Thyroid gland (tissue), 4 donors: ENCODE measurements around the gene NEURL1. TPM values are rescaled to one million over a fixed set of nuclear protein-coding genes. Genes with fewer than 3 reads are reported as not detected.

ENCODE experiments used
- DNase-seq, 2 donors: peaks; one replicate each; pipeline ENCODE4 v3.0.0-alpha.2; 2019
- H3K27ac ChIP-seq, 3 donors: fragments of 200-600 bp; sonication (generic); 1 replicate in 2 of 3; 2 replicates in 1 of 3; pipeline ENCODE4 v1.5.1; 2016 to 2019; ENCODE audit warnings: mild to moderate bottlenecking in 1 of 3, moderate library complexity in 1 of 3
- H3K27me3 ChIP-seq: fragments of 200-600 bp; sonication (generic); one replicate; pipeline ENCODE4 v1.5.1; 2019
- H3K36me3 ChIP-seq, 2 donors: fragments of 200-600 bp; sonication (generic); one replicate each; pipeline ENCODE4 v1.5.1; 2016 to 2019
- H3K4me1 ChIP-seq, 2 donors: fragments of 200-600 bp; sonication (generic); one replicate each; pipeline ENCODE4 v1.5.1; 2017 to 2019
- H3K4me3 ChIP-seq, 3 donors: fragments of 200-600 bp; sonication (generic); replicated peaks in 1 of 3; 1 replicate in 2 of 3; 2 replicates in 1 of 3; pipeline ENCODE4 v1.5.1; 2016; ENCODE audit warnings: mild to moderate bottlenecking in 1 of 3
- H3K9me3 ChIP-seq: fragments of 200-600 bp; sonication (generic); one replicate; pipeline ENCODE4 v1.5.1; 2017
- POLR2A ChIP-seq, 2 donors: fragments of 450-650 bp; IDR thresholded peaks; one replicate each; pipeline ENCODE4 v1.6.1; 2017; ENCODE audit warnings: antibody characterized with exemption in 2 of 2, mild to moderate bottlenecking in 2 of 2, moderate library complexity in 1 of 2
- WGBS, 2 donors: methylation state at CpG; one replicate each; pipeline ENCODE4 v1.1.5; 2017; 5-methylcytosine and 5-hydroxymethylcytosine counted together
- intact Hi-C: fragments of 100-400 bp; cut with DNase I; formaldehyde crosslinking; loops from one replicate; pipeline ENCODE4 v1.15.1; 2023
- total RNA-seq, 4 donors: library from RNA; depleted of rRNA; stranded (reverse); fragments of >200 nt; gene quantifications; one replicate each; pipeline ENCODE4 v1.2.3, GENCODE V29; 2016
- TF ChIP-seq, protein P1 (sequence below), 6 experiments: fragments of 200-600 bp in 3 of 6; fragments of 450-650 bp in 3 of 6; sonication (generic) in 3 of 6; IDR thresholded peaks; one replicate each; pipeline ENCODE4 v1.5.1; 2016 to 2019; ENCODE audit warnings: antibody characterized with exemption in 6 of 6, mild to moderate bottlenecking in 2 of 6, inconsistent platforms in 1 of 6, moderate library complexity in 1 of 6

Gene NEURL1
- total RNA-seq, 4 donors from 2014 or later: 1.1 TPM; not detected in 3

DNA sequence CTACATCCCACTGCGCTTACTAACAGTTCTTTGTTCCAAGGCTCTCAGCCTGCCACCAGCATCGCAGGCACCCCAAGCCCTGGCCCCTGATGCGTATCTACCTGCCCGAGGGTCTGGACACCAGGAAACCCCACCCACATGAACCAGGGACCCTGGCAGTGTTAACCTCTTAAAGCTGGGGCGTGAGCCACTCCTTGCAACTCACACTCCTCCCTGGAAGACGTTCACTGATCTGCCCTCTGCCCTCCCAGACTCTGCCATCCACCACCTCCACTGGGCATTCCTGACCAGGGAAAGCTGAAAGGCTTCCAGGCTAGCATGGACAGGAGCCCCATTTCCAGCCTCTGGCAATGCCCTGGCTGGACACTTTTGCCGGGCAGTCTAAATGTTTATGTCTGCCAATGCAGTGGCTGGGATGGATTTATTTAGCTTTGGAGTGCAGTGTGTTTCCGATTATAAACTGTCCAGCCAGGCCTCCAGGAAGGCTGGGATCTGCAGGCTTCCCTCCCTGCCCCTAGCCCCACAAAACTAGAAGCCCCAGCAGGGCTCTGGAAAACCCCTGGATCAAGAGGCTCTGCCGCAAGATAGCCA is 117.5 kb downstream of the NEURL1 start:
- Histone ChIP-seq H3K4me1 (peaks cover 5 to 16% of the 10 kb centered on the region in 2 donors), H3K36me3 (peaks cover 5 to 10% of the 10 kb centered on the region in 2 donors), H3K27me3 (no peaks in the 10 kb centered on the region), H3K27ac (no peak overlapping the region), H3K4me3 (no peak overlapping the region), H3K9me3 (no peaks in the 10 kb centered on the region)
- no peak for DNase-seq
- 83 to 89% methylated on average over 8 to 9 of the region's 9 CpGs for WGBS, 2 donors
- intact Hi-C loops: no loop called here
- TF ChIP-seq POLR2A (IDR thresholded peaks at IDR 0.05): no peak
- TF ChIP-seq, protein P1, sequence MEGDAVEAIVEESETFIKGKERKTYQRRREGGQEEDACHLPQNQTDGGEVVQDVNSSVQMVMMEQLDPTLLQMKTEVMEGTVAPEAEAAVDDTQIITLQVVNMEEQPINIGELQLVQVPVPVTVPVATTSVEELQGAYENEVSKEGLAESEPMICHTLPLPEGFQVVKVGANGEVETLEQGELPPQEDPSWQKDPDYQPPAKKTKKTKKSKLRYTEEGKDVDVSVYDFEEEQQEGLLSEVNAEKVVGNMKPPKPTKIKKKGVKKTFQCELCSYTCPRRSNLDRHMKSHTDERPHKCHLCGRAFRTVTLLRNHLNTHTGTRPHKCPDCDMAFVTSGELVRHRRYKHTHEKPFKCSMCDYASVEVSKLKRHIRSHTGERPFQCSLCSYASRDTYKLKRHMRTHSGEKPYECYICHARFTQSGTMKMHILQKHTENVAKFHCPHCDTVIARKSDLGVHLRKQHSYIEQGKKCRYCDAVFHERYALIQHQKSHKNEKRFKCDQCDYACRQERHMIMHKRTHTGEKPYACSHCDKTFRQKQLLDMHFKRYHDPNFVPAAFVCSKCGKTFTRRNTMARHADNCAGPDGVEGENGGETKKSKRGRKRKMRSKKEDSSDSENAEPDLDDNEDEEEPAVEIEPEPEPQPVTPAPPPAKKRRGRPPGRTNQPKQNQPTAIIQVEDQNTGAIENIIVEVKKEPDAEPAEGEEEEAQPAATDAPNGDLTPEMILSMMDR (IDR thresholded peaks at IDR 0.05): no peak

DNA sequence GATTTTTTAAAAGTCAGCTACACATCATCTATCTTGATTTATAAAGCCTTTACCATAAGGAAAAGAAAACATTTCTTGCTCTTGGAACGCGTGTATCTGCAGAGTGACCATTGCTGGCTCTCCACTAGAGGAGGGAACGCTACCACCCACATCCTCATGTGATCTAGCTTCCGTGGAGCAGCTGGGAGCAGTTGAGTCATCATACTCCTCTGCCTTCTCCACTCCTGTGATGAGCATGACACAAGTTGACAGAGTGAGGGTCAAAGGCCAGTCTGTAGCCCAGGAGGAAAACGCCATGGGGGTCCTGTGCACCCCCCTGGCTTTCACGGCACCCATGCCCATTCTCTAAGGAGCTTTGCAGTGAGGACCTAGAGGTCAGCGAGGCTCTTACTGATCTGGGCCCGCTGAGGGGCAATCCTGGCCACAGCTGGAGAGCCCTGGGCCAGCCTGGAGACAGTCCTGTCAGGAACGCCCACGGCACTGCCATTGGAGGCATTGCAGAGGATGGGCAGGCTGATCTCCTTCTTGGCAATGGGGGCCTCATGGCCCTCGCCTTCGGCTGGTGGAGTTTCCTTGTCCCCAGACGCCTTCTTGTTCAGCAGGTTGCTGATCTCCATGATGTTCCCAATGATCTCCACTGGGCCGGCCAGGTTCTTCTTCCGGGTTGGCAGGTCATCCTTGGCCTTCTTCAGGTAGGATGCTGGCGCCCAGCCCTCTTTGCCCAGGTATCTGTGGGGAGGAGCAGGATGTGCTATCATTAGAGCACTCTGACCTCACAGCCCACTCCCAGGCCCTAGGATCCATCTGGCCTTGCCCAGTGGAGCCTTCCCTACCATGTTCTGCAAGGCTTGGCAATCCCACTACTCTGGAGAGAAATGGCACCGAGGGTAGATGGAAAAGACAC is 119.2 kb downstream of the NEURL1 start:
- WGBS, 2 donors: 91 to 93% methylated on average over 13 to 17 of the region's 17 CpGs
- Histone ChIP-seq H3K9me3 (no peaks in the 10 kb centered on the region), H3K27ac (no peak overlapping the region), H3K4me1 (peaks cover 5 to 22% of the 10 kb centered on the region in 2 donors), H3K36me3 (peaks cover 8 to 10% of the 10 kb centered on the region in 2 donors), H3K4me3 (no peak overlapping the region), H3K27me3 (no peaks in the 10 kb centered on the region)
- TF ChIP-seq, protein P1 (IDR thresholded peaks at IDR 0.05): no peak
- intact Hi-C loops: no loop called here
- no peak for DNase-seq

DNA sequence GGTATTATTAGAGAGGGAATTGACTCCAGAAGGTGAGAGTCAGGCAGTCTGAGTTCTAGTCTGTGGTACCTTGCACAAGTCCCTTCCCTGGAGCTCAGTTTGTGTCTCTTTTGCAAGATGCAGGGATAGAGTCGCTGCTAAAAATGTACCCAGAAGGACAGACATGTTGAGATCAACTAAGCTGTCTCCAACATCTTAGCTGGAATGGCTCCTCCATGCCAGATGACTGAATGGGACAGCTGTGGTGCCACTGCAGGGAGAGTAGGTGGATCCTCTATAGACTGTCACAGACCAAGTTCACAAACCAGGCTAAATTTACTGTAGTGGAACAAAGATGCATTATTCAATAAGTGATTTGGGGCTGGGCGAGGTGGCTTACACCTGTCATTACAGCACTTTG is 120.1 kb downstream of the NEURL1 start:
- H3K36me3 ChIP-seq: peaks cover 8 to 10% of the 10 kb centered on the region in 2 donors
- 96 to 100% methylated on average over 2 of the region's 2 CpGs for WGBS, 2 donors
- no peak overlapping the region for H3K27ac ChIP-seq
- no peak for DNase-seq
- no peaks in the 10 kb centered on the region for H3K27me3 ChIP-seq
- H3K4me1 ChIP-seq: peaks cover 5 to 23% of the 10 kb centered on the region in 2 donors
- TF ChIP-seq, protein P1 (IDR thresholded peaks at IDR 0.05): no peak
- TF ChIP-seq POLR2A (IDR thresholded peaks at IDR 0.05): no peak
- H3K4me3 ChIP-seq: no peak overlapping the region
- H3K9me3 ChIP-seq: no peaks in the 10 kb centered on the region
- intact Hi-C loops: no loop called here

DNA sequence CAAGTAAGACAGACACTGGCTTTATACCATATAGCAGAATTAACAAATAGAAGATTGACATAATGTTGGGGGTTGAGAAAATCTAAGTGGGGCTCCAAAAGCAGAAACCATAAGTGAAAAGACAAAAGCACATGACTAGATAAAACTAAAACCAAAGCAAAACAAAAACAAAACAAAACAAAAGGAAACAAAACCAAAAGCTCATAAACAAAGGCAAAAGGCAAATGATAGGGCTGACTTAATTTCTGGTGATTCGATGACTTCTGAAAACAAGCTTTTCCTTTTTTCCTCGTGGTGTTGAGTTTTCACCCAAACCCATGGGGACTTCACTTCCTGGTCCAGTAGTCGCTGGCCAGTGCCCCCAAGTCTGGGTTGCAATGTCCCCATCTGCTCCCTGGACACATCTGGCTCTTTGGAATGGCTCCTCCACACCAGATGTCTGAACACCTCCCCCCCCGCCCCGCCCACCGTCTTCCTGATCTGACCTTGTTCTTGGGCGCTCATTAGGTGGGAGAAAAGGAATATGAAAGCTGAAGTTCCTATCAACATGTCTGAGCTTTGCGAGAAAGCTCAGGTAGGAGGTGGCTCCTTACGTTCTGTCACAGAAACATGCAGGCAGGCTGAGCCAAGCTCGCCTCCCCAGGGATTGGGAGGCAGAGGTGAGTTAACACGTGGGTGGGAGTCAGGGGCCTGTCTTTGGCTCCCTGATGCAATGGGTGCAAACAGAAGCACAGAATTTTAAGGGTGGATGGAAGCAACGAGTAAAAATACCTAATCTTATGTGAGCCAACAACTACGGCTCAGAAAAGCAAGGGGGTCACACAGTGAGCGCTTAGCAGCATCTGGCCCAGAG is 121.0 kb downstream of the NEURL1 start:
- peaks cover 8 to 10% of the 10 kb centered on the region in 2 donors for H3K36me3 ChIP-seq
- H3K4me1 ChIP-seq: peaks cover 1 to 25% of the 10 kb centered on the region in 2 donors
- intact Hi-C loops: no loop called here
- no peak for TF ChIP-seq POLR2A (IDR thresholded peaks at IDR 0.05)
- TF ChIP-seq, protein P1 (IDR thresholded peaks at IDR 0.05): no peak
- no peak overlapping the region for H3K4me3 ChIP-seq
- no peak overlapping the region for H3K27ac ChIP-seq
- no peaks in the 10 kb centered on the region for H3K27me3 ChIP-seq
- 84 to 85% methylated on average over 14 of the region's 14 CpGs for WGBS, 2 donors
- DNase-seq: no peak
- H3K9me3 ChIP-seq: no peaks in the 10 kb centered on the region
